ENCODE measurements around the gene SORL1. TPM values are rescaled to one million over a fixed set of nuclear protein-coding genes. Genes with fewer than 3 reads are reported as not detected.

The SORL1 gene
- total and polyA plus RNA-seq, 2 of the 8 experiments (the other 6 are each of a cell fraction or from before 2014, with no cell fraction given), result 38.1 to 65.5 TPM

DNA sequence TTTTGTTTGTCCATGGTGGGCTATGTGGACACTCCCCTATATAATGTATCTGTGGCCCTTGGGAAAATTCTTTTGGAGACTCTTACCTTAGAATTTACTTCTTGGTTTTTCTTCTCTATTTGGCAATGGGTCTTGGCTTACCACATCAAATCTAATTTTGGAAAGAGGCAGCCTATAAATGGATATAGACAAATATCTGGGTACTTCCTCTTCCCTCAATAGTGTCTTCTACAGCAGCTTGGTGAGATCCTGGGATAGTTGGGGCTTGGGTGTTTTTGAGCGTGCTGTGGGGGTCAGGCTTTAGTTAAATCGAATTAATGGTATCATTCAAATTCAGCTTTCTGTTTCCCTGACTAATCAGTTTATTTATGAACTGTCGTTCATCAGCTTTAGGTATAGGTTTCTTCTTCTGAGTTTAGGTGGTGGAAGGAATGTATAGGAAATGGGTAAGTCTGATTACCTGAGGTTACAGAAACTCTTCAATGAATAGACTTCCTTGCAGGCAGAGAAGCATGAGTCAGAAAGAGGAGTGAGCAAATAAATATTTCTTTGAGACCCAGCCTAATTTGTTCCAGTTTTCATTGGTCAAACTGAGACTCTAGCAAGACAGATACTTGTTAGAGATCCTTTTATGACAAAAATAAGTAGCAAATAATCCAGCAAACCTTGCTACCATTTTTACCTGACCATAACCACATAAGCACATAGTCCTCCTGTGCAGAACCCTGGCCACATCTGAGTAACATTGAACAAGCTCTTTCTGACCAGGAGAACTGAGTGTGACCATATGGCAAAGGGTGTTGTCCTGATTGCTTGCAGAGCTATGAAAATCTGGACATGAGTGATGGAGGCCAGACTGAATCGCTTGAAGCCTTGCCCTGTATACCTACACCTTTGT is 69.3 kb downstream of the SORL1 start:
- DNase-seq (ENCODE audit: low read depth in 1 of 2, low spot score in 2 of 2), result no peak
- no peak for TF ChIP-seq ZNF274 (IDR thresholded peaks at IDR 0.05; ENCODE audit: borderline replicate concordance, extremely low read depth, low read length)
- TF ChIP-seq TBP (IDR thresholded peaks at IDR 0.05; ENCODE audit: low read depth, low read length), result no peak
- no peak for TF ChIP-seq SIRT6 (IDR thresholded peaks at IDR 0.05; ENCODE audit: low read length)
- TF ChIP-seq GTF2F1 (IDR thresholded peaks at IDR 0.05; ENCODE audit: borderline replicate concordance, low read depth, low read length), result no peak
- TF ChIP-seq BACH1 (IDR thresholded peaks at IDR 0.05; ENCODE audit: low read length), result no peak
- no peak for TF ChIP-seq RXRA (IDR thresholded peaks at IDR 0.05; ENCODE audit: insufficient read depth, low read depth, low read length)
- no peak overlapping the region for H3K27ac ChIP-seq (ENCODE audit: low read depth, low read length)
- H3K36me3 ChIP-seq (ENCODE audit: control insufficient read depth in 2 of 4, insufficient read depth in 4 of 4, low read length in 3 of 4), result peaks cover 2 to 42% (median 27%) of the 10 kb centered on the region in 4 experiments; a peak in 7 of 8 replicates
- H2BK12ac ChIP-seq (ENCODE audit: low read depth, low read length), result no peak overlapping the region
- POLR2A ChIA-PET (ENCODE audit: partially characterized antibody), result no interaction called here
- H2BK120ac ChIP-seq (replicated peaks; ENCODE audit: low read depth, low read length), result no peak overlapping the region
- no peaks in the 10 kb centered on the region; a peak in 1 of 7 replicates for H3K4me1 ChIP-seq (replicated peaks in 1 of 4; ENCODE audit: control insufficient read depth in 3 of 4, insufficient read depth in 4 of 4, low read length in 3 of 4)
- H3K23ac ChIP-seq (ENCODE audit: insufficient read length), result no peak overlapping the region
- H3K4me3 ChIP-seq (ENCODE audit: extremely low read depth in 1 of 4, insufficient read depth in 2 of 4, low read depth in 3 of 4, low read length in 4 of 4), result no peak overlapping the region
- no peak overlapping the region for H2BK15ac ChIP-seq (ENCODE audit: low read length)
- no peak overlapping the region for H4K91ac ChIP-seq (replicated peaks; ENCODE audit: insufficient read length, low read length)
- CTCF ChIA-PET (ENCODE audit: partially characterized antibody), result interaction anchor here (1.0 to 1.5 kb wide), 2 partner anchors 25 to 50 kb away, joined by 4 read pairs; no protein-coding TSS in a partner anchor
- H3K4ac ChIP-seq (replicated peaks; ENCODE audit: insufficient read length, low read depth, low read length), result no peak overlapping the region
- H2BK20ac ChIP-seq (ENCODE audit: low read length), result no peak overlapping the region
- no peaks in the 10 kb centered on the region; the same call in 1 of the 2 replicates for H3K79me1 ChIP-seq (ENCODE audit: low read depth, low read length)
- no peak for FAIRE-seq
- H3K9ac ChIP-seq (replicated peaks in 1 of 4; ENCODE audit: extremely low read depth in 1 of 4, low read depth in 3 of 4, low read length in 3 of 4), result no peak overlapping the region
- no peak overlapping the region for H3K4me2 ChIP-seq (ENCODE audit: insufficient read depth in 1 of 2, low read depth in 2 of 2, low read length in 2 of 2)
- no peaks in the 10 kb centered on the region for H3K27me3 ChIP-seq (replicated peaks in 1 of 4; ENCODE audit: control insufficient read depth in 3 of 4, extremely low read depth in 1 of 4, insufficient read depth in 3 of 4, low read length in 3 of 4)
- no peak overlapping the region for H4K5ac ChIP-seq (ENCODE audit: insufficient read length, low read depth, low read length)
- no peak overlapping the region for H4K8ac ChIP-seq (ENCODE audit: extremely low read depth, insufficient read depth, low read length)
- 84% methylated on average over 4 of the region's 4 CpGs; no CpG with 5 or more reads in 1 of the 2 experiments for WGBS, 2 experiments (ENCODE audit: extremely low coverage in 1 of 2, insufficient coverage in 1 of 2, insufficient read length in 1 of 2, insufficient replicate concordance in 2 of 2, low coverage in 1 of 2, low lambda C conversion rate in 2 of 2, missing lambda C conversion rate in 1 of 2)
- no peak overlapping the region for H3K14ac ChIP-seq (ENCODE audit: insufficient read length)
- no peaks in the 10 kb centered on the region for H3K23me2 ChIP-seq (ENCODE audit: low read depth, low read length)
- H2BK5ac ChIP-seq (ENCODE audit: low read depth, low read length), result no peak overlapping the region
- H3K79me2 ChIP-seq (ENCODE audit: control insufficient read depth in 1 of 2, insufficient read depth in 2 of 2, low read length in 2 of 2), result peaks cover 0 to 2% of the 10 kb centered on the region in 2 experiments; a peak in 1 of 4 replicates
- H3K18ac ChIP-seq (ENCODE audit: extremely low read depth, low read length), result no peak overlapping the region
- H3K56ac ChIP-seq (replicated peaks; ENCODE audit: insufficient read length, low read depth, low read length), result no peak overlapping the region
- no peak overlapping the region for H2AK5ac ChIP-seq (ENCODE audit: low read depth, low read length)
- no peaks in the 10 kb centered on the region for H4K20me1 ChIP-seq (replicated peaks in 1 of 2; ENCODE audit: control insufficient read depth in 1 of 2, insufficient read depth in 2 of 2, low read length in 2 of 2)
- no peak overlapping the region for H2AFZ ChIP-seq (ENCODE audit: low read length)
- 0 out of 4 replicates have a peak, but pooled peaks cover 0 to 3% of the 10 kb centered on the region in 2 experiments for H3K9me3 ChIP-seq (ENCODE audit: insufficient read depth in 2 of 2, low read depth in 1 of 2, low read length in 1 of 2)

All from H1 (cell line).